Fibroblast of skin of right biceps (primary cell): ENCODE results near the gene PCLAF.
"Not testable (repeated sequence)": the region's sequence is repeated elsewhere in the genome, so short reads cannot be mapped to it uniquely, and the experiment has no call there.

ENCODE experiments used
- DNase-seq: peaks from one replicate; pipeline ENCODE4 v3.0.0-alpha.2; 2013

The PCLAF gene

GRCh38 chr15:64361259-64361658 lies 20.0 kb downstream of the PCLAF start:
- DNase-seq: no peak

DNA sequence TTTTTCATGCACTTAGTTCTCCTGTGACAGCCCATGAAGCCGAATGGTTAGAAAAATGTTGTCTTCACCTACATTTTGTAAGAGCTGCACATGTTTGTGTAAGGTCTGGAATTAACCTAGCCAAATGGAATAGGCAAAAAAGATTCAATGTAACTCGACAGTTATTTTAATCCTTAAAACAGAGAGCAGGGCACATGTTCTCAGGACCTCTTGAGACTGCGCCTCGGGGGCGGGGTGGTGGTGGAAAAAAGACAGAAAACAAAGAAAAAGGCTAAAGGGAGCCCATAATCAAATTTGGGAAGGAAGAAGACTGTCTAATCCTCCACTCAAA lies 24.6 kb downstream of the PCLAF start:
- no peak for DNase-seq

DNA sequence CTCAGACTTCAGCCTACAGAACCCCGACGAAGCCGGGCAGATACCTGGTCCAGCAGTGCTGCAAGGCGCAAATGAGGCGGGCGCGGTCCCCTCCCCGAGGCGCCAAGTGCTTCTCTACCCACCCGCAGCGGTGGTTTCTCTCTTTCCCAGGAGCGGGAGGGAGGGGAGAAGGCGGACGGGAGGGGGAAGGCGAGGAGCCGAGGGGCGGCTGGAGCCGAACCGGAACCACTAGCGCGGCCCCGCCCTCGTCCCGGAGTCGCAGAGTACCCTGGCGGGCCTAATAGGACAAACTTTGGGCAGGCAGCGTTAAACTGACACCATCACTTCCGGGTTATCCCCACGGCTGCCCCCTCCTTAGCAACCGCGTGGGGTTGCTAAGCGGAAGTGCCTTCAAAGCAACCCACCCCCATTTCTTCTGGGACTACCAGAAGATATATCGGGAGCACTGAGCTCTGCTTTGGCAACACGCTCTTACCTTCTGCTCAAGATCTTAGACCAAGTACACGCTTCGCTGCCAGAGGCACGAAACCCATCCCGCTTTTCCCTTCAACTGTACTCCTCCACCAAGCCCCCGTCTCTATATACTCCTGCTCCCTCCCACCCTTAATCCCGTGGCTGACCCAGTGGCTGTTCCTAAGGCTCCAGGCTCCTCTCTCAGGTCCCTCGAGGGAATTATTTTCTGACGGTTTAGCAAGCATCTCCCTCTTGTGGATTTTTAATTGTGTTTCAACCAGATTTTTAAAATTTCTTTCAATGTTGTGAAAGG lies 25.1 kb downstream of the PCLAF start, which contains the start of gene CSNK1G1:
CSNK1G1 (minus strand) TSS at position 230 of the 766 bp plus-strand sequence. CDS start 55,674 bp downstream, outside the sequence.
- peak; percentile 98 for DNase-seq

DNA sequence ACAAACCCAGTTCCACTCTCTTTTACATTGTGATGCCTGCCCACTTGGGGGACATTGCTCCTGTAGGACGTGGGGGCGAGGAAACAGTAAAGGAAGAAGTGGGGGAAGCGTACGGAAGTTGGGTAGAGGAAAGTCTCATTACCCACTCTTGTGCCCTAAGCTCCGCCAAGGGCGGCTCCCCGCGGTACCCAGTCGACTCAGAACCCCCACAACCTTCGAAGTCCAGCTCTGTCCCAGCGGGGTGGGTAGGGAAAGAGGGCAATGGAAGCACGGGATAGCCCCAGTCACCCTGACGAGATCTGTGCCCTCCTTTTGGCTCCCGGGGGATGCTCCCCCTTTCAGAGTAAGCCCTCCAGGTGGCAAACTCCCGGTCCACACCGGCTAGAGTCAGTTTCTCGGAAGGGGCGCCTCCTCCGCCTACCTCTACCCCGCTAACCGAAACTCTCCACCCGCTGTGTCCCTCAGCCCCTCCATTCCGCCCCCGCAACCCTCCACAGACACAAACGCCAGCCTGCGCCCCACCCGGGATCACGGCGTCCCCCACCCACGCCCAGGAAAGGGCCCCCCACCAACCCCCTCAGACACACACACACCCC lies 25.8 kb downstream of the PCLAF start:
- no peak for DNase-seq

- DNase-seq: no peak
Observed at GRCh38 chr15:64354688-64355344, 26.4 kb downstream of the PCLAF start.

DNA sequence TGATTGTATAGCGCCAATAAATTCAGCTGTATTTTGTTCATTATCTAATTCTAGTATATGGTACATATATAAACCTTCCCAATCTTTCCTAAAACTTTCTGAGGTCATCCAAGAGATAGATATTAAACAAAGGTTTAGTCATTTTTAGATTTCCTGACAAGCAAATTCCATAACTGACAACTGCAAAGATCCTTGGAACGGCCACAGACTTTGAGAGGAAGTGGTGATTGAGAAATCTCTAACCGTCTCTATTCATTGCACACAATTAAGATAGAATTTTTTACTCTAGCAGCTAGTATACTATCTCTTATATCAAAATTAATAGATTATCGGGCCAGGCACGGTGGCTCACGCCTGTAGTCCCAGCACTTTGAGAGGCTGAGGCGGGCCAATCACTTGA lies 30.0 kb downstream of the PCLAF start:
- peak; percentile 56 for DNase-seq

DNA sequence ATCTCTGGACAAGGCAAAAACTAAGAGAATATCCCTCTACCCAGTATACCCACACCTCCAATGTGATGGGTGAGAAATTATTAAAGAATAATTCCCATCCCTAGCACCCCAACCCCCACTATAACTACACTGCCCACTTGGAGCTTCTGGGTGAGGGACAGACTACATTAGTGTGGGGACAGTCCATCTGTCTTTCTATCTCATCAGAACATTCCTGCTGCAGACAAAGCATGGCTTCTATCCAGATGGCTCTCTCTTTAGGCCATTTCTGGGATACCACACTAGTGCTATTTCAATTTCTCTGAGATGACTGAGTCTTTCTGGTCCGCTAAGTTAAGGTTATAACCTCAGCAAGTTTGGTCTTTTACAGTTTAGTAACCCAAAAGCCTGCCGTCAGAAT lies 31.9 kb downstream of the PCLAF start:
- no peak for DNase-seq

DNA sequence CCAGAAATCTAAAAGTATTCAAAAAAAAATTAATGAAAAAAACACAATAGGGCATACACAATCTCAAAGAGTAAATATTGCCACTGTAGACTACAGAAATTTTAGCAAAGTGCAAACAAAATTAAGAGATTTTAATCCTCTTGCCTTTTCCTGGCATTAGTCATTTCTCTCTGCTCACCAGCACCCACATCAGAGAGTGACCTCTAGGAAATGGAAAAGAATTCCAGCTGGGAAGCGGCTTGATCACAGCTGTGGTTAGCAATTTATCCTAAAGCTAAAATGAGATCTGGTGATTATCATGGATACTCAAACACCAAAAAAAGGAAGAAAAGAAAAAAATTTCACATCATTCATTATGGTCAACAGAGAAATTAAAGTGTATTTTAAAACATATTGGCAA lies 32.8 kb downstream of the PCLAF start:
- peak; percentile 53 for DNase-seq

GRCh38 chr15:64346242-64346641 lies 35.0 kb downstream of the PCLAF start:
- not testable (repeated sequence) for DNase-seq

DNA sequence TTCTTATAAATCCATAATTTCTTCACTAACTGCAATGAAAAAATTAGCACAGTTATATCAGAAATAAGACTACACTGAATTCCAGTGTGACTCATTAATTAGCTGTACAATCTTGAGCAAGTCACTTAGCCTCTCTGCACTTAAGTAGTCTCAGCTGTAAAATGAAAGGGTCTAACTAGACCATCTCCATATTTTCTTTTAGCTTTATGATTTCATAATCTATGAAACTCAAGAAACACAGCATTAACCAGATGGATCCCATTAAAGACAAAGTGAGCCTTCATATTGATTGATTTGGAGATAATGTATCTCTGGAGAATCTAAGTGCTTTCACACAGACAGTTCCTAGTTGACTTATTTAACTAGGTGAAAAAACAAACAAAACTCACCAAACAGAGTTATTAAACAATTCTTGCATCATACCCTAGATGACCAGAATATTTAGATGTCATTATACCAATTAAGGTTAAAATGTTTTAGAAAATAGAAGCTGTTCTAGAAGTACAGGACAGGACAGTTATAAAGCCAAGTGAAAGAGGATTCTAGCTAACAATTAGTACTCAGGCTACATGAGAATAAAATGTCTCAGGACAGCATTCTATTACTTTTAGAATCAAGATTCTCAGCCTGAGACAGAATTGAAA lies 36.5 kb downstream of the PCLAF start:
- peak; percentile 68 for DNase-seq

- DNase-seq: peak; percentile 55
Observed at GRCh38 chr15:64343841-64344240, 37.4 kb downstream of the PCLAF start.

DNA sequence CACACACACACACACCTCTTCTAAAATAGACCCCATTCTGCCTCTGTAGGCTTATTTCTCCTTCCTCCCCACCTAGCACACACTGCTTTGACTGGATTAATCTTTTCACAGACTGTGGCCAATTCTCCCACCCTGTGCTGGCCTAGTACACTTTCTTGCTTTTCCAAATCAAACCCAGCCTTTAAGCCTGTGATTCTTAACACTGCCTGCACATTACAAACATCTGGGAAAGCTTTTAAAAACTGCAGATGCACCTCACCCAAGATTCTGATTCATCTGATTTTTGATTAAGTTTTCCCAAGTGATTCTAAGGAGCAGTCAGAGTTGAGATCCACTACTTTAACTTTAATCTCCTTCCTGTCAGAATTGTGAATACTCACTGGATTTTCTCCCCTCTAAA lies 38.0 kb downstream of the PCLAF start:
- DNase-seq: peak; percentile 50

GRCh38 chr15:64341961-64342360 lies 39.3 kb downstream of the PCLAF start:
- no peak for DNase-seq

- DNase-seq: no peak
Observed at GRCh38 chr15:64340355-64340754, 40.9 kb downstream of the PCLAF start.

GRCh38 chr15:64337761-64338160 lies 43.5 kb downstream of the PCLAF start:
- no peak for DNase-seq

DNA sequence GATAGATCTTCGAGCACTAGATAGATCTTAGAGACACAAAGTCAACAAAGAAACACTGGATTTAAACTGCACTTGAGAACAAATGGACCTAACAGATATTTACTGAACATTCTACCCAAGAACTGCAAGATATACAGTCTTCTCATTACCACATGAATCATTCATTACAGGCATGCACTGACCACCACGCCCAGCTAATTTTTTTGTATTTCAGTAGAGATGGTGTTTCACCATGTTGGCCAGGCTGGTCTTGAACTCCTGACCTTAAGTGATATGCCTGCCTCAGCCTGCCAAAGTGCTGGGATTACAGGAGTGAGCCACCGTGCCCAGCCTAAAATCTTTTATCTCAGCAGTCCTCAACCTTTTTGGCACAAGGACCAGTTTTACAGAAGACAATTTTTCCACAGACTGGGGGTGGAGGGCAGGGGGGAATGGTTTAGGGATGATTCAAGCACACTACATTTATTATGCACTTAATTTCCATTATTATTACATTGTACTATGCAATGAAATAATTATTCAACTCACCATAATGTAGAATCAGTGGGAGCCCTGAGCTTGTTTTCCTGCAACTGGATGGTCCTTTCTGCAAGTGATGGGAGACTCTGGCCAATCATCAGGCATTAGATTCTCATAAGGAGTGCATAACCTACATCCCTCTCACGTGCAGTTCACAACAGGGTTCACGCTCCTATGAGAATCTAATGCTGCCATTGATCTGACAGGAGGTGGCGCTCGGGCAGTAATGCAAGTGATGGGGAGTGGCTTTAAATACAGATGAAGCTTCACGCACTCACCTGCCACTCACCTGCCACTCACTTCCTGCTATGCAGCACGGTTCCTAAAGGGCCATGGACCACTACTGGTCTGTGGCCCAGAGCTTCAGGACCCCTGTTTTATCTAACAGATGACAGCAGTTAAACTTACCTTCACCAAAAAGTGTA lies 47.0 kb downstream of the PCLAF start:
- DNase-seq: no peak

GRCh38 chr15:64333516-64333915 lies 47.7 kb downstream of the PCLAF start:
- no peak for DNase-seq

GRCh38 chr15:64331668-64332067 lies 49.6 kb downstream of the PCLAF start:
- not testable (repeated sequence) for DNase-seq

GRCh38 chr15:64326975-64327374 lies 54.3 kb downstream of the PCLAF start:
- DNase-seq: not testable (repeated sequence)

DNA sequence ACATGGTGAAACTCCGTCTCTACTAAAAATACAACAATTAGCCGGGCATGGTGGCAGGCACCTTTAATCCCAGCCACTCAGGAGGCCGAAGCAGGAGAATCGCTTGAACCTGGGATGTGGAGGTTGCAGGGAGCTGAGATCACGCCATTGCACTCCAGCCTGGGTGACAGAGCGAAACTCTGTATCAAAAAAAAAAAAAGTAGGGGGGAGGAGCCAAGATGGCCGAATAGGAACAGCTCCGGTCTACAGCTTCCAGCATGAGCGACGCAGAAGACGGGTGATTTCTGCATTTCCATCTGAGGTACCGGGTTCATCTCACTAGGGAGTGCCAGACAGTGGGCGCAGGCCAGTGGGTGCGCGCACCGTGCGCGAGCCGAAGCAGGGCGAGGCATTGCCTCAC lies 54.8 kb downstream of the PCLAF start:
- not testable (repeated sequence) for DNase-seq

DNA sequence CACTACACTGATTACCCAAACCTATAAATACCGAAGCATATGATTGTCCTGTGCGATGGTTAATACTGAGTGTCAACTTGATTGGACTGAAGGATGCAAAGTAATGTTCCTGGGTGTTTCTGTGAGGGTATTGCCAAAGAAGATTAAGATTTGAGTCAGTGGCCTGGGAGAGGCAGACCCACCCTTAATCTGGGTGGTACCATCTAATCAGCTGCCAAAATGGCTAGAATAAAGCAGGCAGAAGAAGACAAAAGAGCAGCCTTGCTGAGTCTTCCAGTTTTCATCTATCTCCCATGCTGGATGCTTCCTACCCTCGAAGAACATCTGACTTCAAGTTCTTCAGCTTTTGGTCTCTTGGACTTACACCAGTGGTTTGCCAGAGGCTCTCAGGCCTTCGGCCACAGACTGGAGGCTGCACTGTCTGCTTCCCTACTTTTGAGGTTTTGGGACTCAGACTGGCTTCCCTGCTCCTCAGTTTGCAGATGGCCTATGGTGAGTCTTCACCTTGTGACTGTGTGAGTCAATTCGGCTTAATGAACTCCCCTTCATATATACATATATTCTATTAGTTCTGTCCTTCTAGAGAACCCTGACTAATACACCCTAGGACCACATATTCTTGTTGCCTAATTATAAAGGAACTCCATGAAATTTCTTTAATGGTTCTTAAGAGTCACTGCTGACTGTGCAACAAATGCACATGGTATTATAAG lies 56.9 kb downstream of the PCLAF start:
- DNase-seq: peak; percentile 26

GRCh38 chr15:64315216-64315615 lies 66.0 kb downstream of the PCLAF start:
- DNase-seq: no peak
